SK-N-SH (cell line): ENCODE measurements around the gene AGAP1. TPM values are rescaled to one million over a fixed set of nuclear protein-coding genes. Genes with fewer than 3 reads are reported as not detected.

Experiments used
- CTCF ChIA-PET: fragments of 300-600, 350-600 bp; formaldehyde crosslinking; extraction: SDS; loops from one replicate; lab custom pipeline; 2021; lab: Yijun Ruan, JAX
- POLR2A ChIA-PET: fragments of 350-600 bp; sonication (Branson Sonifier 250); formaldehyde crosslinking; extraction: SDS; loops from one replicate; lab custom pipeline; 2020; ENCODE audit warnings: antibody characterized with exemption, inconsistent platforms; lab: Yijun Ruan, JAX
- DNase-seq: peaks from one replicate; pipeline ENCODE4 v3.0.0; 2012
- H2AFZ ChIP-seq: fragments of 200-600 bp; sonication (generic); 2 replicates; pipeline ENCODE4 v1.8.1; 2016; ENCODE audit warnings: antibody characterized with exemption, mild to moderate bottlenecking, low read depth
- H3F3A ChIP-seq: fragments of 200-600 bp; sonication (generic); replicated peaks from 2 replicates; pipeline ENCODE3; 2016; ENCODE audit warnings: antibody characterized with exemption, mild to moderate bottlenecking; ENCODE audit not compliant: insufficient read depth
- H3K27ac ChIP-seq, 2 experiments: fragments of 200-500 bp in 1 of 2; fragments of 200-600 bp in 1 of 2; sonication (Bioruptor generic) in 1 of 2; sonication (generic), shearing (Covaris generic) in 1 of 2; 2 replicates each; pipeline versions ENCODE4 v1.5.1 to v1.6.1; 2014 to 2016; ENCODE audit warnings: low read depth in 2 of 2, inconsistent platforms in 1 of 2, low read length in 1 of 2, mild to moderate bottlenecking in 1 of 2, mixed read lengths in 1 of 2
- H3K27me3 ChIP-seq: fragments of 200-600 bp; sonication (generic), shearing (Covaris generic); 2 replicates; pipeline ENCODE4 v1.6.1; 2016; ENCODE audit warnings: mixed run types; ENCODE audit not compliant: insufficient read depth
- H3K36me3 ChIP-seq, 2 experiments: fragments of 200-500 bp in 1 of 2; fragments of 200-600 bp in 1 of 2; sonication (Bioruptor generic) in 1 of 2; sonication (generic) in 1 of 2; replicated peaks in 1 of 2; 2 replicates each; pipeline versions ENCODE3 to v1.5.1; 2014 to 2016; ENCODE audit warnings: low read length in 1 of 2, mild to moderate bottlenecking in 1 of 2; ENCODE audit not compliant: insufficient read depth in 2 of 2, control insufficient read depth in 1 of 2
- H3K4me1 ChIP-seq, 2 experiments: fragments of 200-500 bp in 1 of 2; fragments of 200-600 bp in 1 of 2; sonication (Bioruptor generic) in 1 of 2; sonication (generic), shearing (Covaris generic) in 1 of 2; 2 replicates each; pipeline versions ENCODE4 v1.5.1 to v1.6.1; 2014 to 2016; ENCODE audit warnings: low read depth in 1 of 2, low read length in 1 of 2, mixed run types in 1 of 2; ENCODE audit not compliant: insufficient read depth in 2 of 2, control insufficient read depth in 1 of 2
- H3K4me2 ChIP-seq: fragments of 200-600 bp; sonication (generic), shearing (Covaris generic); 2 replicates; pipeline ENCODE4 v1.6.1; 2017; ENCODE audit warnings: mixed run types
- H3K4me3 ChIP-seq, 2 experiments: fragments of 200-500 bp in 1 of 2; fragments of 200-600 bp in 1 of 2; sonication (Bioruptor generic) in 1 of 2; sonication (generic), shearing (Covaris generic) in 1 of 2; 2 replicates each; pipeline versions ENCODE4 v1.5.1 to v1.8.1; 2014 to 2016; ENCODE audit warnings: low read depth in 2 of 2, inconsistent platforms in 1 of 2, low read length in 1 of 2, mild to moderate bottlenecking in 1 of 2, mixed read lengths in 1 of 2, moderate library complexity in 1 of 2
- H3K79me2 ChIP-seq: fragments of 200-600 bp; sonication (generic); 2 replicates; pipeline ENCODE4 v1.8.1; 2017; ENCODE audit warnings: mild to moderate bottlenecking; ENCODE audit not compliant: insufficient read depth
- H3K9ac ChIP-seq: fragments of 200-600 bp; sonication (generic); 2 replicates; pipeline ENCODE4 v1.6.1; 2017; ENCODE audit warnings: mixed run types
- H3K9me2 ChIP-seq: fragments of 200-600 bp; sonication (generic); 2 replicates; pipeline ENCODE4 v1.6.1; 2017; ENCODE audit warnings: mixed run types
- H3K9me3 ChIP-seq: fragments of 200-600 bp; sonication (generic); 2 replicates; pipeline ENCODE4 v1.6.1; 2017; ENCODE audit warnings: mixed run types, mild to moderate bottlenecking, moderate library complexity
- H4K20me1 ChIP-seq: fragments of 200-600 bp; sonication (generic); 2 replicates; pipeline ENCODE4 v1.6.1; 2017; ENCODE audit warnings: mild to moderate bottlenecking, mixed run types; ENCODE audit not compliant: insufficient read depth
- CTCF ChIP-seq: fragments of 200-600 bp; sonication (generic); IDR thresholded peaks from 2 replicates; pipeline ENCODE4 v1.6.1; 2017; ENCODE audit warnings: antibody characterized with exemption, mild to moderate bottlenecking, moderate library complexity
- EZH2phosphoT487 ChIP-seq: fragments of 200-600 bp; sonication (generic); IDR thresholded peaks from 2 replicates; pipeline ENCODE4 v1.6.1; 2017; ENCODE audit warnings: low read depth, mixed run types, mild to moderate bottlenecking, antibody characterized with exemption, moderate library complexity, borderline replicate concordance
- FOSL2 ChIP-seq: IDR thresholded peaks from 2 replicates; pipeline ENCODE4 v1.4.0; 2012; ENCODE audit warnings: low read depth, mild to moderate bottlenecking, moderate library complexity, borderline replicate concordance
- IRF3 ChIP-seq: fragments of 150-350 bp; IDR thresholded peaks from 2 replicates; pipeline ENCODE4 v1.6.1; 2016; ENCODE audit warnings: mild to moderate bottlenecking, low read depth, low read length
- JUND ChIP-seq: IDR thresholded peaks from 2 replicates; pipeline ENCODE4 v1.4.0; 2012
- MEF2A ChIP-seq: IDR thresholded peaks from 2 replicates; pipeline ENCODE4 v1.4.0; 2012; ENCODE audit warnings: low read depth, borderline replicate concordance
- MXI1 ChIP-seq: IDR thresholded peaks from 2 replicates; pipeline ENCODE4 v1.6.1; 2012; ENCODE audit warnings: mild to moderate bottlenecking, low read depth, low read length, improper control_type of control experiment
- REST ChIP-seq: IDR thresholded peaks from 2 replicates; pipeline ENCODE4 v1.6.1; 2012; ENCODE audit warnings: mild to moderate bottlenecking, low read depth, low read length, moderate library complexity
- RFX5 ChIP-seq: IDR thresholded peaks from 2 replicates; pipeline ENCODE4 v1.6.1; 2012; ENCODE audit warnings: mild to moderate bottlenecking, improper control_type of control experiment, low read length
- RXRA ChIP-seq: IDR thresholded peaks from 2 replicates; pipeline ENCODE4 v1.4.0; 2012; ENCODE audit warnings: low read depth, mild to moderate bottlenecking, borderline replicate concordance
- TAF1 ChIP-seq: IDR thresholded peaks from 2 replicates; pipeline ENCODE4 v1.6.1; 2012; ENCODE audit warnings: low read depth, mild to moderate bottlenecking, low read length, moderate library complexity, borderline replicate concordance
- TCF12 ChIP-seq: IDR thresholded peaks from 2 replicates; pipeline ENCODE4 v1.4.0; 2012
- WGBS: methylation state at CpG from one replicate; pipeline ENCODE4 v1.1.6; 2017; ENCODE audit warnings: low lambda C conversion rate; 5-methylcytosine and 5-hydroxymethylcytosine counted together
- polyA plus RNA-seq, 3 experiments: library from polyadenylated mRNA; depleted of rRNA; stranded (reverse); fragments of >200 nt; gene quantifications; 2 replicates each; pipeline ENCODE4 v1.2.3, GENCODE V29; 2012

AGAP1 gene
- polyA plus RNA-seq, 1 of the 3 experiments (the other 2 are of a cell fraction), result 8.8 TPM

GRCh38 chr2:235659767-235660322 is 166.0 kb downstream of the AGAP1 start:
- peaks cover 50% of the 10 kb centered on the region for H4K20me1 ChIP-seq

More at GRCh38 chr2:235659767-235660322, 166.0 kb downstream of the AGAP1 start:
- no peak for DNase-seq
- no peak overlapping the region for H3K9ac ChIP-seq
- H3K9me2 ChIP-seq, result no peaks in the 10 kb centered on the region
- H3K4me2 ChIP-seq, result peak overlapping the region; percentile 68
- H3K4me1 ChIP-seq, result peaks cover 17 to 35% of the 10 kb centered on the region in 2 experiments; a peak in 3 of 4 replicates
- no peaks in the 10 kb centered on the region for H3K36me3 ChIP-seq
- ChIA-PET POLR2A (interaction anchor here (1.0 to 1.1 kb wide), 3 partner anchors 13 to 54 kb away, joined by 3 read pairs; no protein-coding TSS in a partner anchor), CTCF (interaction anchor here (1.2 to 7.3 kb wide), 5 partner anchors 10 to 87 kb away, joined by 4 to 42 read pairs (median 8); no protein-coding TSS in a partner anchor)
- H3K27me3 ChIP-seq, result no peaks in the 10 kb centered on the region
- H3K9me3 ChIP-seq, result no peaks in the 10 kb centered on the region
- no peaks in the 10 kb centered on the region for H3F3A ChIP-seq
- no peak overlapping the region for H2AFZ ChIP-seq
- H3K27ac ChIP-seq, result peak overlapping the region; percentile 43 to 60; a peak in 2 of 4 replicates
- no peak for TF ChIP-seq IRF3
- no peak for TF ChIP-seq TCF12
- no peak for TF ChIP-seq TAF1
- TF ChIP-seq FOSL2, result peak; percentile 49; the same call in 1 of the 2 replicates
- peak; percentile 54; the same call in 1 of the 2 replicates for TF ChIP-seq RXRA
- TF ChIP-seq JUND, result peak; percentile 37
- no peak for TF ChIP-seq MEF2A
- no peak for TF ChIP-seq CTCF
- TF ChIP-seq MXI1, result no peak
- TF ChIP-seq RFX5, result no peak
- TF ChIP-seq EZH2phosphoT487, result no peak
- TF ChIP-seq REST, result no peak
- WGBS, result 51% methylated on average over 7 of the region's 7 CpGs
- H3K4me3 ChIP-seq, result no peak overlapping the region
- H3K79me2 ChIP-seq, result peaks cover 6% of the 10 kb centered on the region; the same call in 1 of the 2 replicates
